Stimulated activated CD4-positive, alpha-beta T cell treated with anti-CD3 and anti-CD28 coated beads, Interleukin-1b, Interleukin-23, amount 100 ng/mL, for 4 hours (primary cell): ENCODE data around the gene TMTC2.
"Not testable (repeated sequence)": the region's sequence is repeated elsewhere in the genome, so short reads cannot be mapped to it uniquely, and the experiment has no call there.

Experiments
- DNase-seq, 2 donors: peaks; one replicate each; pipeline ENCODE4 v3.0.0-alpha.2; 2020; ENCODE audit warnings: low read depth in 2 of 2

The TMTC2 gene

GRCh38 chr12:82841487-82841904, 154.8 kb downstream of the TMTC2 start:
- DNase-seq, result no peak

GRCh38 chr12:82842480-82842879, 155.8 kb downstream of the TMTC2 start:
- no peak for DNase-seq

- not testable (repeated sequence) for DNase-seq
Measured at GRCh38 chr12:82845076-82845475, 158.4 kb downstream of the TMTC2 start.

GRCh38 chr12:82848845-82849244, 162.1 kb downstream of the TMTC2 start:
- DNase-seq, result no peak

- no peak for DNase-seq
Measured at GRCh38 chr12:82852529-82852928, 165.8 kb downstream of the TMTC2 start.

DNA sequence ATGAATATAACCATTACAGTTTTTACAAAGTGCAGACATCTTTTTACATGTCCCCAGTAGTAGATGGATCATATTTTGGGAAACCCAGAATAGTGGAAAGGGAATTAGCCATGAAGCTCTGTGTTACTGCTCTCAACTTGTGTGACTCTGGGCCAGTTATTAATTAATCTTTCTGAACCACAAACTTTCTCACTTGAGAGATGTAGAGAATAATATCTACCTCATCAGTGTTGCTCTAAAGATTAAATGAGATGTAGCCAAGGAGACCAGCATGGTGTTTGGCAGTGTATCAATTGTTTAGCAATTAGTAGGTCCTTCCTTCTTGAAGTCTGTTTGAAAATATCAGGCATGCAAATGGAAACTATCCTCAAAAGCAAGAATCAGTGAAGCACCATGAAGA, 169.2 kb downstream of the TMTC2 start:
- no peak for DNase-seq

DNA sequence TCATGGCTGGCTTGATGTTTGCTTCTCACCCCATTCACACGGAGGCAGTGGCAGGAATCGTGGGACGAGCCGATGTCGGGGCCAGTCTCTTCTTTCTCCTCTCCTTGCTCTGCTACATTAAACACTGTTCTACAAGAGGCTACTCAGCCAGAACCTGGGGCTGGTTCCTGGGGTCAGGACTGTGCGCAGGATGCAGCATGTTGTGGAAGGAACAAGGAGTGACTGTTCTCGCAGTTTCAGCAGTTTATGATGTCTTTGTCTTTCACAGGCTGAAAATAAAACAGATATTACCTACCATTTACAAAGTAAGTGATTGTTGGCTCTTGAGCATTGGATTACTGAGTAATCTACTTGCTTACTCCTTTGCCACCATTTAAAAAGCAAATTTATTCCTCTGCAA, 170.6 kb downstream of the TMTC2 start:
- DNase-seq, result no peak

- DNase-seq, result no peak
Measured at GRCh38 chr12:82857911-82858533, 171.3 kb downstream of the TMTC2 start.

DNA sequence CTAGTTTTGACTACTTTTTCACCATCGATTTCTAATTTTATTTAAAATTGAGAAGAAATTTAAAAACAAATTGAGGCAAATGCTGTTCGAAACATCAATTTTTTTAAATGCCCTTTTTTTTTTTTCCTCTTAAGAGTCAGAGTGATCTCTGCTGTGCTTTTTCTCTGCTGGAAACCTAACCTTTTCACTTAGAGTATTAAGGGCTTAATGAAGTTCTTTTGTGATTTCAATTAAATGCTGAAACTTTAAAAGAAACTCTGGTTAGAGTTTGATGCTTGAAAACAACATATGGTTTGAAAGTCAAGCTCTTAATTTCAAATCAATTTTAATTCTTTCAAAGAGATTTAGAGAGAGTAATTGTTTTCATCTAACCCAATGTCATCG, 171.8 kb downstream of the TMTC2 start:
- DNase-seq, result no peak

GRCh38 chr12:82862069-82862841, 175.5 kb downstream of the TMTC2 start:
- DNase-seq, result no peak

- DNase-seq, result no peak
Measured at GRCh38 chr12:82862876-82863649, 176.4 kb downstream of the TMTC2 start.

GRCh38 chr12:82866227-82866775, 179.6 kb downstream of the TMTC2 start:
- DNase-seq, result no peak

GRCh38 chr12:82866946-82867345, 180.2 kb downstream of the TMTC2 start:
- no peak for DNase-seq

DNA sequence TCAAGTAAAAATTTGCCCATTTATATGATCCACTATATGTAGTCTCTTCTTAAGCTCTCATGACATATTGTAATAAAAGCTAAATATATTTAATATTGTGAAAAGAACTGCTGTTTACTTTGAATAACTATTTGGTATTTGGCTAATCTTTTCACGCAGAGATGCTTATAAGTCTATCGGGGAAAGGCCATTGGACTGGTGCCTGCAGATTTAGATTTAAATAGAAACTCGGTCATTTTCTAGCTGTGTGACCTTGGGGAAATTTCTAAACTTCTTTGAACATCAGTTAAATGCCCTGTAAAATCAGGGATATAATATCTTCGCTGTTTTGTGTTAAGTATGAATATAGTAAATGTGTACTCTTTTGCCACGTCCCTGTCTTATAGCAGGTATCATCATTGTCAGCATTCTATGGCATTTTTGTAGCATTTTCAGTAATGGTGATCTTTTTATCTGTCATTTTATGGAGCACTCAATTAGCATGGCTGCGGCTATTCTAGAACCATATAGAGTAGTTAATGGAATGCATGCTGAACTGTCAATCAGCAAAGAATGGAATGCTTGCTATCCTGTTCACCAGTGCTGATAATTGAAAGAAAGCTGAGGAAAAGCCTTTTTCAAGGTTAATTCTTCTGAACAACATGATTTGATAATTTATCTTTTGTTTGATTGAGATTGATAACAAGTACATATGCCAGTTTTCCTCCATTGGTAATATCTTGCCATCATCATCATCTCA, 181.2 kb downstream of the TMTC2 start:
- no peak for DNase-seq

- DNase-seq, result no peak
Measured at GRCh38 chr12:82870771-82871377, 184.2 kb downstream of the TMTC2 start.

- no peak for DNase-seq
Measured at GRCh38 chr12:82872088-82872487, 185.4 kb downstream of the TMTC2 start.

GRCh38 chr12:82873309-82873708, 186.6 kb downstream of the TMTC2 start:
- no peak for DNase-seq

DNA sequence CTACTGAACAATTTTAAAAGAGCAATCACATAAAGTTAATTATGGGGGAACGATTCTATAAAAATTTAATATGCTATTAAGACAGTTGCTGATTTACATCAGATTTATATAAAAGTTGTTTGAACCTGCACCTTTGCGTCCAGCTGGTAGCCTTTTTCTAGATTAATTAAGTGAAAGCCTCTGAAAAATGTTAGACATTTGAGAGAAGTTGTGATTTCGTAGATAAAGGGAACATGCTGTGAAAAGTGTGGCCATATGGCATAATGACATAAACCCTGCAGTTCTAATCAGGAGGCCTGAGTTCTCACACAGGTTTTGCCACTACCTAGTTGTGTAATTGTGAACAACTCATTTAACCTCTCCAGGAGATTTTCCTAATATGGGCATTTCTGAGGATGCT, 187.2 kb downstream of the TMTC2 start:
- no peak for DNase-seq

DNA sequence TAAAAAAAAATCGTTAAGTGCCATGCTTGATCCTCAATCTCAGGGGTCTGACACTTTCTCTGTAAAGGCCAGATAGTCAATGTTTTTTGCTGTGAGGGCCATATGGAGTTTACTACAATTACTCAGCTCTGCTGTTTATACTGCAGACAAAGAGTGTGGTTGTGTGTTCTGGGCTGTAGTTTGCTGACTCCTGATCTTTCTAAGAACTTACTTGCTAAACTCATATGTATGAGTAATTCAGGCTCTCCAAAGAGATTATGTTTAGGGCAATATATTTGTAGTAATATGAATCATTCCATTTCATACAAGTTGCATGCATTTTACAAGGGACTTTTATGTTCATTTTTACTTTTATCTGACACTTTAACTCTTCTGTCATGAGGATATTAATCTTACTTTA, 188.2 kb downstream of the TMTC2 start:
- DNase-seq, result no peak

DNA sequence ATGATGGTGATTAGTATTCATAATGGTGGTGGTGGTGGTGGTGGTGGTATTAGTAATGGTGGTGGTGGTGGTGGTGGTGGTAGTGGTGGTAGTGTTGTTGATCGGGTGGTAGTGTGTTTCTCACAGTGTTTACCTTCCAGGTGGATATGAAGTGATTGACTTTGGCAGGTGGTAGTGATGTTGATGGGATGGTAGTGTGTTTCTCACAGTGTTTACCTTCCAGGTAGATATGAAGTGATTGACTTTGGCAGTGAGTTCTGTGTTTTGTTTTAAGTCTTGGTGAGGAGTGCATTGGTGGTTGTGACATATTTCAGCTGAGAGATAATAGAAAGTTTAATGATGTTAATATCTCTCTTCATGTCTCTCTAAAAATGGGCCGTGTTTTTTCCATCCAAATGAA, 189.4 kb downstream of the TMTC2 start:
- no peak for DNase-seq

- DNase-seq, result no peak
Measured at GRCh38 chr12:82877963-82878362, 191.3 kb downstream of the TMTC2 start.
